ENCODE measurements around the gene CBX8.

CBX8 gene

DNA sequence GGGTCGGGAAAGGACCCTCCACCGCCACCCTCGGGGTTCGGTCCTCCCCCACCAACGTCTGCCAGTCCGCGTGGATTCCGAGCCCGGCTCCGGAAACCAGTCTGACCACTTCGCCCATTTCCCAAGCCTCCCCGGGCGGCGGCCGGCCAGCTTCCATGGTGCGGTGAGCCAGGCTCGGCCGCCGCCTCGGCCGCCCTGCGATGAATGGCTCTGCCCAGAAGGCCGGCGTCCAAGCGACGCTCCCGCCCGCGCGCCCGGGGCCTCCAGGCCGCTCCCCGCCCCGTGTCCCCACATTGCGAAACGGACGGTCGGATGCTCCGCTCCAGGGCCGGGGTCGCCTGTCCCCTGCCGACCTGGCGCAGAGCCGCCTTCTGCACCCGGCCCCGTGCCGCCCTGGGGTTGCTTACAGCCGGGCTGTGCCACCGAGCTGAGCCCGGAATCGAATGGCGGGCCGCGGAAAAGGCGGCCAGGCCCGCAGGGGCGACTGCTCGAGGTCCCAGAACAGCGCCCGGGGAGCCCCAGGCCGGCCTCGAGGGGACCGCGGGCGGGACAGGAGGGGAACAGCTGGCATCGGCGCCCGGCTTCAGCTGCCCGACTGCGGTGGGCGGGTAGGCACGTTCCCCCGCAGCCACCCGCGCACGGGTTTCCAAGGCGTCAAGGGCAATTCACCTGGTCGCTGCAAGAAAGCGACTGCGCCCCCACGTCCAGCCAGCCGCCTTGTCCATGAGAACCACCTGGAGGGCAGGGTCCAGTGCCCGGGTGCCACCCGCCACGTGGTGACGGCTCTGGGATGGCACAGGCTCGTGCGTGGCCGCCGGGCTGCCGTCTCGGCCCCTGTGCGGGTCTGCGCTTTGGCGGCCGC lies 18.3 kb upstream of the CBX8 start:
- TF ChIP-seq ARNT (IDR thresholded peaks at IDR 0.05) (no peak), FOXA1 (IDR thresholded peaks at IDR 0.05) (no peak), ELF4 (IDR thresholded peaks at IDR 0.05) (no peak), CTBP1 (IDR thresholded peaks at IDR 0.05; ENCODE audit: borderline replicate concordance) (no peak), HDGF (IDR thresholded peaks at IDR 0.05; ENCODE audit: borderline replicate concordance) (no peak), SUZ12 (IDR thresholded peaks at IDR 0.05) (no peak), BHLHE40 (IDR thresholded peaks at IDR 0.05; ENCODE audit: borderline replicate concordance) (no peak), TARDBP (IDR thresholded peaks at IDR 0.05) (no peak), SP1 (IDR thresholded peaks at IDR 0.05) (no peak), ZNF384 (IDR thresholded peaks at IDR 0.05) (no peak)
- no peak for DNase-seq (ENCODE audit: extremely low spot score)
- CTCF ChIA-PET, result no interaction called here
- POLR2A ChIA-PET, result interaction anchor here (4.2 to 5.4 kb wide), 2 partner anchors 21 to 25 kb away, joined by 25 to 58 read pairs; partner anchors contain the start of gene CBX4

DNA sequence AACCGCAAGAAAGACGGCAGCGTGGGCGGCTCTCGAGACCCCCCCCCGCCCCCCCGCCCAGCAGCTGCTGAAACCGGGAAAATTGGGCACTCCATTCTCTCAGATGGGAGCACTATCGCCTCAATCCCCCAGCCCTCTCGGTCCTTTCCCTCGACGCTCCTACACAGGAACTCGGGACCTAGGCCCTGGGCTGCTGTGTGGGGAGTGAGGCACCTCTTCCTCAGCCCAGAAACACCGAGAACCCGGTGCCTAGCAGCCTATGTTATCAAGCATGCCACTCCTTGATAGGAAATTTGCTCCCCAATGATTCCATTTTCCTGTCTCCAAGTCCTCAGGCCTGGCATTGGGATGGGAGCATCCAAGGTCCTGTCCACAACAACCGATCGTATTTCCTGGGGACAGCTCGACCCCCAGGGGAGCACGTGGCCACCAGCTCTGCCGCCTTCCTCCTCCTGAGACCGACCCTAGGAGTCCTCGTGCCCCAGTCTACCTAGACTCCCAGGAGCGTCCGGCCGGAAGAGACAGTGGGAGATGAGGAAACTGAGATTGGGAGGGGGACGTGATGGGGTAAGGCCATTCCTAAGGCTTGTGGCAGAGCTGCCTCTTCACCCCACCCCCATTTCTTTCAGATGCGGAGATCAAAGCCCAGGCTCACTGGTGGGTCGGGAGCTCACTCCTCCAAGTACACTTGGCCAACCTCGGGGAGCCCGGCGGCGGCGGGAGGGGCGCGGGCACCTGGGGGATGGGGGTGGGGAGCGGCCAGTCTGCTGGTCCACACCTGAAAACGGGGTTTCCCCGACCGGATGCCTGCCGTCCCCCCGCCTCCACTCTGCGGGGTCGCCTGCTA lies 17.5 kb upstream of the CBX8 start:
- POLR2A ChIA-PET, result interaction anchor here (0.6 to 5.4 kb wide), 12 partner anchors 8 to 179 kb away, joined by 3 to 58 read pairs (median 4); partner anchors contain the start of genes CBX4 and CBX8
- TF ChIP-seq SUZ12 (IDR thresholded peaks at IDR 0.05), result no peak
- no peak for TF ChIP-seq ARNT (IDR thresholded peaks at IDR 0.05)
- TF ChIP-seq CTBP1 (IDR thresholded peaks at IDR 0.05; ENCODE audit: borderline replicate concordance), result no peak
- TF ChIP-seq NFRKB (IDR thresholded peaks at IDR 0.05), result no peak
- TF ChIP-seq HDGF (IDR thresholded peaks at IDR 0.05; ENCODE audit: borderline replicate concordance), result no peak
- TF ChIP-seq FOXA1 (IDR thresholded peaks at IDR 0.05), result no peak
- TF ChIP-seq FOXK2 (IDR thresholded peaks at IDR 0.05), result no peak
- TF ChIP-seq BHLHE40 (IDR thresholded peaks at IDR 0.05; ENCODE audit: borderline replicate concordance), result no peak
- no peak for TF ChIP-seq FOXM1 (IDR thresholded peaks at IDR 0.05; ENCODE audit: borderline replicate concordance)
- TF ChIP-seq TARDBP (IDR thresholded peaks at IDR 0.05), result no peak
- no peak for TF ChIP-seq ELF4 (IDR thresholded peaks at IDR 0.05)
- TF ChIP-seq LEF1 (IDR thresholded peaks at IDR 0.05; ENCODE audit: borderline replicate concordance), result no peak
- TF ChIP-seq ZNF384 (IDR thresholded peaks at IDR 0.05), result no peak
- no peak for TF ChIP-seq SP1 (IDR thresholded peaks at IDR 0.05)
- no peak for DNase-seq (ENCODE audit: extremely low spot score)
- CTCF ChIA-PET, result interaction anchor here (0.5 kb wide), 1 partner anchor 108 kb away, joined by 3 read pairs; no protein-coding TSS in a partner anchor

DNA sequence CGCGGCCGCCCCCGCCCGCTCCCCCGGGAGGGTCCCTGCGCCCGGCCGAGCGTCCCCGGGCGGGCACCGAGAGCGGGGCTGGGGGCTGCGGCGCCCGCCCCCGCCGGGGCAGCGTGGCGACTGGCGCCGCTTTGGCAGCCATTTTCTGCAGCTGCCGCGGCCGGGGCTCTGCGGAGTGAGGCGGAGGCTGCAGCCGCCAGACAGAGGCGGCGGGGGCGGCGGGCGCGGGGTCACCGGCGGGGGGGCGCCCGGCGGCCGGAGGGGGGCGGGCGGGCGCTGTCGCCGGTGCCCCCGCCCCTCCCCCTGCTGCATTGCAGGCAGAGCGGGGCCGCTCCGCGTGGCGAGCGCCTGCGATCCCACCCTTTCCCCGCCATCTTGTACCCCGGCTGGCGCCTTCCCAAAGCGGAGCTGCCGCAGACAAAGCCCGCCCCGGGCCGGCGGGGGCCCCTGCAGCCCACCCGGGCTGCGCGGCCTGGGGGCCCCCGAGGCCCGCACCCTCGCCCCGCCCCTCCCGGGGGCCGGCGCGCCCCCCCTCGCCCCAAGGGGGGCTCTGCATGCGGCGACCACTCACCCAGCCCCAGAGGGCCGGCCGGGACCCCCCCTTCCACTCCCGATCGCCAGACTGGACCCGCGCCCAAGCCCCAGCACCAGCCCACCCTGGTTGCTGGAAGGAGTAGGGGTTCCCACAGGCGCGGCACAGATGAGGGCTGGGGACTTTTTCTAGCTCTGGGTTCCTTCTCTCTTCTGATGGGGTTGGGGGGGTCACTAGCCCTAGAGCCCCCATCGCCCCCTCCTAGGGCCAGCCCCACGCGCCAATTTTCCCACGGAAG lies 16.6 kb upstream of the CBX8 start:
- CTCF ChIA-PET, result interaction anchor here (0.5 to 1.7 kb wide), 3 partner anchors 15 to 109 kb away, joined by 3 to 5 read pairs (median 3); partner anchors contain the start of gene CBX2
- POLR2A ChIA-PET, result interaction anchor here (0.6 to 5.4 kb wide), 13 partner anchors 9 to 180 kb away, joined by 3 to 58 read pairs (median 4); partner anchors contain the start of genes CBX4 and CBX8
- DNase-seq (ENCODE audit: extremely low spot score), result peak; percentile 63
- TF ChIP-seq FOXM1 (IDR thresholded peaks at IDR 0.05; ENCODE audit: borderline replicate concordance) (peak; percentile 44), TARDBP (IDR thresholded peaks at IDR 0.05) (no peak), ELF4 (IDR thresholded peaks at IDR 0.05) (no peak), LEF1 (IDR thresholded peaks at IDR 0.05; ENCODE audit: borderline replicate concordance) (no peak), L3MBTL2 (conservative IDR thresholded peaks at IDR 0.05) (no peak; the same call in 1 of the 2 replicates), CTBP1 (IDR thresholded peaks at IDR 0.05; ENCODE audit: borderline replicate concordance) (no peak)

DNA sequence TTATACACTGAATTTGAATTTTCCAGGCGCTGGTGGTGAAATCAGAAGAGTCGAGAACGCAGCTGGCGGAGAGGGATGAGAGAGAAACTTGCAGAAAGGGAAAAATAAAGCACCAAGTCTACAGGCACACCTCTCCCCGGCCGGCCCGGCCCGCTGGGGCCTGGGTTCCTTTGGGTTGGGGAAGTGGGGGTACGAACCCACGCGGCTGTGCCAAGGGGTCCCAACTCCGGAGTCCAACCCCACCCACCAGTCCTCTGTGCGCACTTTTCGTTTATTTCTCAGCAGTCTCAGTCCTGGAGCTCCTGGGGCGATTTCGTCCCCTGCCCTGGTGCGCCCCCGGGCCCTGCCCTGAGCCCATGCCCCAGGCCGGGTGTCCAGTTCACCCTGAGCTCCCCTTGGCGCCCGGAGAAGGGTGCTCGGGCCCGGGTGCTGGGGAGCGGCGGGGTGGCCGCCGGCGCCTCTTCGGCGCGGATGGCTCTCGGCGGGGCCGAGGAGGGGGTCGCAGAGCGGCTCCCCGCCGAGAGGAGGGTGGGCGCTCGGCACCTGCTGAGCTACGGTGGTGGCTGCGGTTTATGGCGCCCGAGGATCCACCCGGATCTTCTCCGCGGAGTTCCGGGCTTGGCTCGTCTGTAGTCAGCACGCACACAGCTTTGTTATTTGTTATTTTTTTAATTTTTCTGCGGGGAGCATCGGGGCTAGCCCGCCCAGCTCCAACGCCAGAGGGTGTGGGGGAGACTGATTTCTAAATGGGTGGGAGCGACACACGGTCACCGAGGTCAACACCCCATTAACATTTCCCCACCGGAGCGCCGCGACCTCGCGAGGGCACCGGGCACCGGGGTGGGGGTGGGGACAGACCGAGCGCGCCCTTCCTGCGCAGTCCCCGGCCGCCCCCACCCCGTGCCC lies 15.7 kb upstream of the CBX8 start:
- ChIA-PET CTCF (interaction anchor here (0.6 to 1.7 kb wide), 12 partner anchors 8 to 187 kb away, joined by 3 to 8 read pairs (median 3); partner anchors contain the start of genes CBX2 and CBX8), POLR2A (interaction anchor here (0.7 to 5.4 kb wide), 10 partner anchors 9 to 181 kb away, joined by 3 to 58 read pairs (median 12); partner anchors contain the start of genes CBX4 and CBX8)
- no peak for DNase-seq (ENCODE audit: extremely low spot score)
- TF ChIP-seq ZNF384 (IDR thresholded peaks at IDR 0.05) (no peak), FOXM1 (IDR thresholded peaks at IDR 0.05; ENCODE audit: borderline replicate concordance) (no peak), TARDBP (IDR thresholded peaks at IDR 0.05) (no peak), BHLHE40 (IDR thresholded peaks at IDR 0.05; ENCODE audit: borderline replicate concordance) (no peak), SP1 (IDR thresholded peaks at IDR 0.05) (no peak), FOXK2 (IDR thresholded peaks at IDR 0.05) (no peak), L3MBTL2 (conservative IDR thresholded peaks at IDR 0.05) (no peak), LEF1 (IDR thresholded peaks at IDR 0.05; ENCODE audit: borderline replicate concordance) (no peak), CTBP1 (IDR thresholded peaks at IDR 0.05; ENCODE audit: borderline replicate concordance) (no peak), NFRKB (IDR thresholded peaks at IDR 0.05) (no peak), HDGF (IDR thresholded peaks at IDR 0.05; ENCODE audit: borderline replicate concordance) (no peak), SUZ12 (IDR thresholded peaks at IDR 0.05) (no peak), ELF4 (IDR thresholded peaks at IDR 0.05) (no peak)
- TF ChIP-seq, protein P1, sequence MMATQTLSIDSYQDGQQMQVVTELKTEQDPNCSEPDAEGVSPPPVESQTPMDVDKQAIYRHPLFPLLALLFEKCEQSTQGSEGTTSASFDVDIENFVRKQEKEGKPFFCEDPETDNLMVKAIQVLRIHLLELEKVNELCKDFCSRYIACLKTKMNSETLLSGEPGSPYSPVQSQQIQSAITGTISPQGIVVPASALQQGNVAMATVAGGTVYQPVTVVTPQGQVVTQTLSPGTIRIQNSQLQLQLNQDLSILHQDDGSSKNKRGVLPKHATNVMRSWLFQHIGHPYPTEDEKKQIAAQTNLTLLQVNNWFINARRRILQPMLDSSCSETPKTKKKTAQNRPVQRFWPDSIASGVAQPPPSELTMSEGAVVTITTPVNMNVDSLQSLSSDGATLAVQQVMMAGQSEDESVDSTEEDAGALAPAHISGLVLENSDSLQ (IDR thresholded peaks at IDR 0.05), result no peak

DNA sequence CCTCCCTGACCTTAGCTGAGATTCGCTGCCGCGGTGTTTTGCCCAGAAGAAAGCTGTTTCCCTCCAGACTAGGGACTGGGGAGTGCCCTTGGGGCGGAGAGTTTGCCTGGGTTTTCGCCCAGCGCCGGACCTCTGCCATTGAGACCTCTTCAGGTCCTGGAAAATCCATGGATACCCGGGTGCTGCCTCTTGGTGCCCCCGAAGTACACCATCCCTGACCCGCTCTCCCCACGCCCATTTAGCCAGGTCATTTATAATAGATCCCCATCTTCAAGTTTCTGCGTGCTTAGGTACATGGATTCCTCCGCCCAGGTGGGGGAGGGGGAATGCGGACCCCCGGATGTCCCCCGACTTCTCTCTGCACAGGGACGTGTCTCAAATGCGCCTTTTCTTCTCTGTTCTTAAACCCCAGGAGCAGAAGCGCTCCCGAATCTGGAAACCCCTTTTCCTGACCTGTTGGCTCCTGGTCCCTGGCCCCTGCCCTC lies 15.0 kb upstream of the CBX8 start:
- POLR2A ChIA-PET, result interaction anchor here (1.0 to 5.4 kb wide), 8 partner anchors 8 to 181 kb away, joined by 3 to 58 read pairs (median 21); partner anchors contain the start of genes CBX4 and CBX8
- CTCF ChIA-PET, result interaction anchor here (0.6 to 1.7 kb wide), 13 partner anchors 9 to 181 kb away, joined by 3 to 6 read pairs (median 3); partner anchors contain the start of genes CBX2 and CBX8
- TF ChIP-seq NFRKB (IDR thresholded peaks at IDR 0.05) (no peak), BHLHE40 (IDR thresholded peaks at IDR 0.05; ENCODE audit: borderline replicate concordance) (no peak), SUZ12 (IDR thresholded peaks at IDR 0.05) (no peak), ZNF384 (IDR thresholded peaks at IDR 0.05) (no peak), TARDBP (IDR thresholded peaks at IDR 0.05) (no peak), FOXM1 (IDR thresholded peaks at IDR 0.05; ENCODE audit: borderline replicate concordance) (no peak), ARNT (IDR thresholded peaks at IDR 0.05) (no peak), SP1 (IDR thresholded peaks at IDR 0.05) (no peak)
- DNase-seq (ENCODE audit: extremely low spot score), result no peak
